NOMO-1 (cell line): ENCODE data around the gene MAP3K5.
"Not testable (repeated sequence)": the region's sequence is repeated elsewhere in the genome, so short reads cannot be mapped to it uniquely, and the experiment has no call there.

Source experiments
- DNase-seq, 2 experiments: peaks; one replicate each; lab custom pipeline; 2025; ENCODE audit not compliant: unreplicated experiment in 2 of 2; lab: John Stamatoyannopoulos, UW

The MAP3K5 gene

DNA sequence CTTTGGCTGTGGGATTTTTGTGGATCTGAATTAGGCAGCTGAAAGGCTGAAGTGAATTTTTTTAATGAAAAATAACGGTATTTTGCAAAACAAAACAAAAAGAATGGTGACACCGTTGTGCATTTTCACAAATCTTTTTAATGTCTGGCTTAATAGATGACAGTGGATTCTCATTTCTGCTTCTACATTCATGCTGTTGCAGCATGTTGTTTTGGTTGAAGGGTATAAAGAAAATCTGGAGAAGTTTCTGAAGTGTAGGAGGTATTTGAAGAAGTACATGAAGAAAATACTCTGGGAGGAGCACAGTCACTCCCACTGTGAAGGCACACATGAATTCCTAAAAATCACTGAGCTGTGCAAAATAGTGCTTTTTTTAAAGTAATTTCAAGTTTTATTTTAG is 3.1 kb upstream of the MAP3K5 start:
- no peak for DNase-seq

- DNase-seq: no peak
Measured at GRCh38 chr6:136793363-136793762, 1.1 kb upstream of the MAP3K5 start.

DNA sequence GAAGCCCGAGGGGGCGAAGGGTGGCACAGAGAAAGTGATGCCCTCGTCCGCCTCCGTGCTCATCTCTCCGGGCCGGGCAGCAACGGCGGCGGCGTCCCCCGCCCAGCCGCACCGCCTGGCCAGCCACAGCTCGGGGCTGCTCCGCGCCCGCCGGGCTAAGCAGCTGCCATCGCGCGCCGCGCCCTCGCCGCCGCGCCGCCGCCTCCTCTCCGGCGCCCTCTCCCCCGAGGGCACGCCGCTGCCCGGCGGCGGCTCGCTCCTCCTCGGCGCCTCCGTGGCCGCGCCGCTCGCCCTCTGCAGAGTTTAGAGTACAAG is 225 bp downstream of the MAP3K5 start:
- DNase-seq: no peak

GRCh38 chr6:136791296-136792094 is 782 bp downstream of the MAP3K5 start:
- DNase-seq: peak; percentile 60 to 63

GRCh38 chr6:136790411-136791295 is 1.6 kb downstream of the MAP3K5 start:
- no peak for DNase-seq

DNA sequence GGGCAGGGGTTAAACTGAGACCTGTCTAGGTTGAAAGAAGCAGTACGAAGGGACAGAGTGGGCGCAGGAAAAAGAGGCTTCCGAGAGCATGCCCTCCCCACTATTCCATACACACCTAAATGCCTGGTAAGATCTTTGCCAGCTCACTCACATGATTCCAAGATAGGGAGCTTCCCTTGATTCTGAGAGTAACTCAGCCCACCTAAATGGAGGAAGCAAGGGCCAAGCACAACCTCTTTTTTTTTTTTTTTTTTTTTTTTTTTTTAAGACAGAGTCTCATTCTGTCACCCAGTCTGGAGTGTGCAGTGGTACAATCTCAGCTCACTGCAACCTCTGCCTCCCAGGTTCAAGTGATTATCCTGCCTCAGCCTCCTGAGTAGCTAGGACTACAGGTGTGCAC is 2.8 kb downstream of the MAP3K5 start:
- not testable (repeated sequence) for DNase-seq

GRCh38 chr6:136788069-136788902 is 4.0 kb downstream of the MAP3K5 start:
- peak; percentile 38 to 86 for DNase-seq

DNA sequence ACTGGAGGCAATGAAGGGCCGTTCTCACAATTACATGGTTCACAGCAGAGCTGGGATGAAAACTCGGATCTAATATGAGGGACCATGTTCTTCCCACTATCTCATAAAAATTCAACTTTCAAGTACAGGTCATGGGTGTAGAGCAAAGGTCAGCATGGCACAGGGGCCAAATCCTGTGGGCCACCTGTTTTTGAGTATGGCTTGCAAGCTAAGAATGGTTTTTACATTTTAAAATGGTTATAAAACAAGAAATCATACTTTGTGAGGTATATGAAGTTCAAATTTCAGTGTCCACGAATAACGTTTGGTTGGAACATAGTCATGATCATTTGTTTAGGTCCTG is 4.6 kb downstream of the MAP3K5 start:
- DNase-seq: no peak

- DNase-seq: no peak
Measured at GRCh38 chr6:136786658-136787057, 5.6 kb downstream of the MAP3K5 start.

DNA sequence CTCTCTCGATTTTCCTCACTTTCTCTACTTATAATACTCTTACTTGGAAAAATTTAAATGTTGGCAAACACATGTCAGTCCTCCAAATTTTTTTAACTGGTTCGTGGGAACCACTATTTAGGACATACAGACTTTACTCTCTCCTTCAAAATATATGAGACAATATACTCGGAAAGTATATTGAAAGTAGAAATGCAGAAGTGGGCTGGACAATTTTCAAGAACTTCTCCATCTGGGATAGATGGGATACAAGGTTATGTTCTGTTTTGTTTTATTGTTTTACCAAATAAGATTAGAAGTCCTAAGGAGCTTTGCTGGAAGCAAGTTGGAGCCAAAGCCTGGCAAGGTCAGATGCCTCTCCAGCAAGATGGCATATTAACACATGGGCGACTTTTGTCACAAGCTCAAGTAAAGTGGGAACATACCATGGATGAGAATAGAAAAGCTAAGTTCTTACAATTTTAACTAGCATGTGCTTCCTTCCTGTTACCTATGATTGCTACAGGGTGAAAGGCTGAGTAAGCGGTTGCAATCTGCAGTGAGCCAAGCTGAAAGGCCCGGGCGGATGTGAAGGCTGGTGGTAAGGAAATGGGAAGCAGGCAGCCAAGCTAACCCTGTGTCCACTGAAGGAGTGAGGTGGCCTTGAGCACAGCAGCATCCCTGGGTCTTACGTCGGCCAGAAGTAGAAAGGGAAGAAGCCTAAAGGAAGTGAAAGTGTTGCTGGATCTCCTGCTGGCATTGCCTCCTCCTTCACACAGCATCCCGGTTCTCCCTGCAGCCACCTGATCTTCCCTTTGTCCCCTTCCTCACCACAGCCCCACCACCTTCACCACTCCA is 7.1 kb downstream of the MAP3K5 start:
- peak; percentile 94 for DNase-seq

GRCh38 chr6:136784271-136784664 is 8.0 kb downstream of the MAP3K5 start:
- DNase-seq: no peak

DNA sequence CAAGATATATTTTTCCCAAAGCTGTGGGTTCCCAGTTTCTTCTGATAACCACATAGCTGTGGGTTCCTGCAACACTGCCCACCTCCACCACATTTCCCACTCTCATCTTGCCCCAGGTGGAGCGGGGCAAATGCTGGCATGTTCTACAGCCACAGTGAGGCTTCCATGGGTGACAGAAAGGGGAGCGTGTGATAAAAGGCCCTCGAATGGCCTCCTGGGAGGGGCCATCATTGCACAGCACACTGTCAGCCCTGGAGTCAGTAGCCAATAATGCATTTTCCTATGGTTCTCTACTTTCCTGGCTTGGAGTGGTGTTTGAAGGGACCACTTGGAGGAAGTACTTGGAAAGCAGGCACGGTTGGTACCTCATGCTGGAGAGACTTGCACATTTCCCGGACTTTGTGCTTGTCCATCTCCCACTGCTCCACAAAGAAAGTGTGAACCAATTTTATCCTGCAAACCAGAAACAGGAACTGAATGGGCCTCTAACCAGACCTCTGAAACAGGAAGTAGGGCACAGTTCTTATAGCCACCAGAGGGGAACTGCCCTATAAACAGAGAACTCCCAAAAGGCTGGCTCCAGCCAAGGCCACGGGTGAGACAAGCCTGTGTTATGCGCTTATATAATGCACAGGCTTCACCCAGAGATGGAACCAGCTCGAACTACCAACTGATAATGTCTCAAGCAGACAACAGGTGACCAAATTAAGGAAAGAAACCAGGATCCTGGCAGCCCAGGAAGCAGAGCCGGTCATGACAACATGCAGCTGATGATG is 8.6 kb downstream of the MAP3K5 start:
- DNase-seq: peak; percentile 91 to 95

DNA sequence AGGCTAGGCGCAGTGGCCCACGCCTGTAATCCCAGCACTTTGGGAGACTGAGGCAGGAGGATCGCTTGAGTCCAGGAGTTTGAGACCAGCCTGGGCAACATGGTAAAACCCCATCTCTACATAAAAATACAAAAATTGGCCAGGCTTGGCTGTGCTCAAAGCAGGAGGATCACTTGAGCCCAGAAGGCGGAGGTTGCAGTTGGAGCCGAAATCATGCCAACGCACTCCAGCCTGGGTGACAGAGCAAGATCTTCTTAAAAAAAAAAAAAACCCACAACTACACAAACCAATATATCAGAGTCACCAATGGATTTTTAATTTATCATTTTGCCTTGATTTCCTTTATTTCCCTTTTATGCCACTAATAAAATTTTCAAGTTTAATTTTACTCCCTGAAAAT is 9.3 kb downstream of the MAP3K5 start:
- no peak for DNase-seq

GRCh38 chr6:136782021-136782770 is 10.1 kb downstream of the MAP3K5 start:
- peak; percentile 33 to 76 for DNase-seq

DNA sequence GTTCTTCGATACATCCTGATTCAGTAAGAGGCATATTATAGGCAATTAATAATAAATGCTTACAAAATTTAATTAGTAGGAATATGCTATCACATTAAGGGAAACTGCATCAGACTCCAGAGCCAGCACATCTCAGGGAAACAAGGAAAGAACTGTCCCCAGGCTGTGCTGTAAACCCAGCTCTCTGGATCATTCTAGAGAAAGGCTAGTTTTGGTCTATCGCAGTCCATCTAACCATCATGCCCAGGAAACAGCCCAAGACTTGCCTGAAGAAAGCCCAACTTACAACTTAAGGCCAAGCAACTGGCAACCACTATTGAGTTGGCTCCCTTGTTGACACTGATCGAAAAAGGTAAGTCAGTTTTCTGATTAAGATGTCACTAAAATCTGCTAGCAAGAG is 11.3 kb downstream of the MAP3K5 start:
- DNase-seq: no peak

GRCh38 chr6:136779682-136780081 is 12.6 kb downstream of the MAP3K5 start:
- DNase-seq: no peak

DNA sequence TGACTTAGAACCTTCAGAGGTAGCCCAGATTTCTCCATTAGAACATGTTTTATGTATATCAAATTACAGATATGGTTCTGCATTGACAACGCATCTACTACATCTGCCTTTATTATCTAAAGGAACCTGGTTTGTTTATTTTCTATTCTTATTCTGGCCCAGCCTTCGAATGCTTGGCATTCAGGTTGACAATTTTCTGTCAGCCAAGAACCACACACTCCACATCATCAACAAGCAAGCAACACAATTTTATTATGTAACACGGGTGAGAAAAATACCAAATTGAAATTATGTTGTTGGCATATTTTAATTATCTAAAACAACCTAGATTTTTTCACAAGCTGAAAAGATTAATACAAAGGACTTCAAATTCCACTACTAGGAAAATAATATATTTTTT is 14.6 kb downstream of the MAP3K5 start:
- DNase-seq: no peak

- peak in 1 of 2 experiments; percentile 31 for DNase-seq
Measured at GRCh38 chr6:136775548-136775947, 16.7 kb downstream of the MAP3K5 start.

- no peak for DNase-seq
Measured at GRCh38 chr6:136775081-136775480, 17.2 kb downstream of the MAP3K5 start.
